Breast epithelium (tissue), 4 donors: Measurements from ENCODE around the gene SLC25A10. TPM values are rescaled to one million over a fixed set of nuclear protein-coding genes. Genes with fewer than 3 reads are reported as not detected.
A peak's percentile ranks its signal among the peaks of the same experiment; 100 is the strongest.

Source experiments
- DNase-seq, 2 donors: peaks; one replicate each; pipeline ENCODE4 v3.0.0-alpha.2; 2019; ENCODE audit warnings: low spot score in 2 of 2
- H3K27ac ChIP-seq, 2 donors: fragments of 200-600 bp; sonication (generic) in 1 of 2; one replicate each; pipeline ENCODE4 v1.5.1; 2016 to 2019; ENCODE audit warnings: mild to moderate bottlenecking in 1 of 2
- H3K27me3 ChIP-seq, 2 donors: fragments of 200-600 bp; sonication (generic) in 1 of 2; one replicate each; pipeline versions ENCODE4 v1.5.1 to v1.6.0; 2017 to 2019; ENCODE audit warnings: control low read depth in 1 of 2, mild to moderate bottlenecking in 1 of 2
- H3K36me3 ChIP-seq: fragments of 200-600 bp; one replicate; pipeline ENCODE4 v1.5.1; 2019
- H3K4me1 ChIP-seq, 2 donors: fragments of 200-600 bp; sonication (generic); one replicate each; pipeline ENCODE4 v1.5.1; 2016 to 2019; ENCODE audit warnings: control low read depth in 1 of 2
- H3K4me3 ChIP-seq, 3 donors: fragments of 200-600 bp; sonication (generic); 1 replicate in 2 of 3; 2 replicates in 1 of 3; pipeline ENCODE4 v1.5.1; 2016 to 2019; ENCODE audit warnings: mild to moderate bottlenecking in 3 of 3, moderate library complexity in 2 of 3
- H3K9me3 ChIP-seq, 2 donors: fragments of 200-600 bp; sonication (generic) in 1 of 2; one replicate each; pipeline ENCODE4 v1.5.1; 2016 to 2019; ENCODE audit warnings: control low read depth in 1 of 2
- CTCF ChIP-seq, 3 donors: fragments of 450-650 bp; IDR thresholded peaks; one replicate each; pipeline ENCODE4 v1.5.1; 2016 to 2017; ENCODE audit warnings: antibody characterized with exemption in 3 of 3, mild to moderate bottlenecking in 3 of 3, moderate library complexity in 3 of 3
- POLR2A ChIP-seq: fragments of 450-650 bp; IDR thresholded peaks from one replicate; pipeline ENCODE4 v1.6.1; 2016; ENCODE audit warnings: antibody characterized with exemption, mild to moderate bottlenecking, moderate library complexity
- POLR2AphosphoS5 ChIP-seq, 3 donors: sonication (generic); formaldehyde crosslinking; IDR thresholded peaks; one replicate each; pipeline ENCODE4 v1.6.1; 2017; ENCODE audit warnings: antibody characterized with exemption in 3 of 3
- intact Hi-C: fragments of 100-400 bp; cut with DNase I; formaldehyde crosslinking; loops from one replicate; pipeline ENCODE4 v1.15.1; 2023; ENCODE audit warnings: low total_unique reads
- total RNA-seq, 3 donors: library from RNA; depleted of rRNA; stranded (reverse); fragments of >200 nt; gene quantifications; one replicate each; pipeline ENCODE4 v1.1.0, GENCODE V29; 2016

The SLC25A10 gene
- total RNA-seq, 3 donors from 2014 or later = 9.8 to 28.0 (median 24.4) TPM

GRCh38 chr17:81725439-81725838 lies 13.4 kb downstream of the SLC25A10 start:
- Histone ChIP-seq H3K4me3 (no peak overlapping the region), H3K9me3 (no peaks in the 10 kb centered on the region), H3K27ac (no peak overlapping the region), H3K4me1 (peaks cover 0 to 12% of the 10 kb centered on the region in 2 donors), H3K36me3 (no peaks in the 10 kb centered on the region), H3K27me3 (no peaks in the 10 kb centered on the region)
- intact Hi-C loops = no loop called here
- no peak for DNase-seq
- no peak for TF ChIP-seq POLR2A
- no peak for TF ChIP-seq POLR2AphosphoS5 (IDR thresholded peaks at IDR 0.05)
- TF ChIP-seq CTCF (IDR thresholded peaks at IDR 0.05) = no peak

DNA sequence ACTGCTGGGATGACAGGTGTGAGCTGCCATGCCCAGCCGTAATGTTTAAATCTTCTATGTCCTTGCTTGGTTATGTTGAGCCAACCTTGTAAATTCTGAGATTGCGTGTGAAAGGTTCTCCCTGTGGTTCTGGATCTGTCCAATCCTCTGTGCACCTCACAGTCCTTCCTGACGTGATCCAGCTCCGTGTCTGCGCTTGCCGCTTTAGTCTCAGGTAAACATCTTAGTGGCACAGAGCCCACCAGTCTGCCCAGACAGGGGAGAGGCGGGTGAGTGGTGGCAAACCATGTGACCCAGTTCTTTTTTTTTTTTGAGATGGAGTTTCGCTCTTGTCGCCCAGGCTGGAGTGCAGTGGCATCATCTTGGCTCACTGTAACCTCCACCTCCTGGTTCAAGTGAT lies 13.9 kb downstream of the SLC25A10 start:
- TF ChIP-seq POLR2A (no peak), CTCF (IDR thresholded peaks at IDR 0.05) (no peak), POLR2AphosphoS5 (IDR thresholded peaks at IDR 0.05) (no peak)
- peak; percentile 70 to 78 for DNase-seq
- no peaks in the 10 kb centered on the region for H3K27me3 ChIP-seq

DNA sequence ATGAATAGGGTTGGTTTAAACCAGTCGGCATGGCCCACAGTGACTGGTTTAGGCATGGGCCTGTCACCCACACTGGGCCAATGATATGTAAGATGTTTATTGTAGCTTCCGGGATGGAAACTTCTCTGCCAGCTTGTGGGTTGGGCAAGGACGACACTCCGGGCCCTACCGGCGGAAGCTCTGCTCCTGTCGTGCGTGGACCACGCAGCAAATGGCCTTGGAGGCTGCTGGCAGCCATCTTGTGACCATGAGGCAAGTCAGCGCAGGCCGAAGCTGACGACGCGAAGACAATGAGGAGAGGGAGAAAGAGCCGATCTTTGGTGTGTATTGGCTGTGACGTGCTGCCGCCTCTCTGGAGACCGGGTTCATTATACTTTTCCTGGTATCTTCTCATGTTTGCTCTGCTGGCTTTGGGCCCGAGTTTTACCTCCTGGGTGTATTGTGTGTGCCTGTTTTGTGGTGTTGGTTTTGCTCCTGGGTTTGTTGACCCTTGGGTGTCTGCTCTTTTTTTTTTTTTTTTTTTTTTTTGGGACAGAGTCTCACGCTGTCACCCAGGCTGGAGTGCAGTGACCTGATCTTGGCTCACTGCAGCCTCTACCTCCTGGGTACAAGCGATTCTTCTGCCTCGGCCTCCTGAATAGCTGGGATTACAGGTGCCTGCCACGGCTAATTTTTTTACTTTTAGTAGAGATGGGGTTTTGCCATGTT lies 15.4 kb downstream of the SLC25A10 start:
- DNase-seq = peak; percentile 49 to 73
- peaks cover 0 to 3% of the 10 kb centered on the region in 2 donors for H3K27me3 ChIP-seq

More for the DNA sequence above, 13.9 kb downstream of the SLC25A10 start:
- H3K36me3 ChIP-seq = no peaks in the 10 kb centered on the region
- H3K4me3 ChIP-seq = no peak overlapping the region
- H3K9me3 ChIP-seq = no peaks in the 10 kb centered on the region
- peaks cover 0 to 12% of the 10 kb centered on the region in 2 donors for H3K4me1 ChIP-seq
- intact Hi-C loops = no loop called here
- peak overlapping the region; percentile 23 to 56 for H3K27ac ChIP-seq

GRCh38 chr17:81733507-81734404 lies 21.7 kb downstream of the SLC25A10 start:
- H3K27me3 ChIP-seq = peaks cover 0 to 3% of the 10 kb centered on the region in 2 donors

More for the DNA sequence above, 15.4 kb downstream of the SLC25A10 start:
- peak overlapping the region; percentile 71 to 80 for H3K27ac ChIP-seq
- H3K36me3 ChIP-seq = no peaks in the 10 kb centered on the region
- H3K9me3 ChIP-seq = no peaks in the 10 kb centered on the region
- intact Hi-C loops = no loop called here
- H3K4me1 ChIP-seq = peaks cover 0 to 12% of the 10 kb centered on the region in 2 donors
- TF ChIP-seq CTCF (IDR thresholded peaks at IDR 0.05) (no peak), POLR2AphosphoS5 (IDR thresholded peaks at IDR 0.05) (peak in 2 of 3 donors; percentile 41 to 50)
- no peak overlapping the region for H3K4me3 ChIP-seq

More at GRCh38 chr17:81733507-81734404, 21.7 kb downstream of the SLC25A10 start:
- TF ChIP-seq CTCF (IDR thresholded peaks at IDR 0.05) (peak; percentile 75 to 97 (median 96)), POLR2AphosphoS5 (IDR thresholded peaks at IDR 0.05) (peak in 1 of 3 donors; percentile 52), POLR2A (no peak)
- Histone ChIP-seq H3K27ac (no peak overlapping the region), H3K4me3 (no peak overlapping the region), H3K36me3 (no peaks in the 10 kb centered on the region), H3K9me3 (no peaks in the 10 kb centered on the region), H3K4me1 (no peaks in the 10 kb centered on the region)
- peak; percentile 73 to 86 for DNase-seq
- intact Hi-C loops = no loop called here
